Measurements from ENCODE around the gene KIF23.

KIF23 gene

DNA sequence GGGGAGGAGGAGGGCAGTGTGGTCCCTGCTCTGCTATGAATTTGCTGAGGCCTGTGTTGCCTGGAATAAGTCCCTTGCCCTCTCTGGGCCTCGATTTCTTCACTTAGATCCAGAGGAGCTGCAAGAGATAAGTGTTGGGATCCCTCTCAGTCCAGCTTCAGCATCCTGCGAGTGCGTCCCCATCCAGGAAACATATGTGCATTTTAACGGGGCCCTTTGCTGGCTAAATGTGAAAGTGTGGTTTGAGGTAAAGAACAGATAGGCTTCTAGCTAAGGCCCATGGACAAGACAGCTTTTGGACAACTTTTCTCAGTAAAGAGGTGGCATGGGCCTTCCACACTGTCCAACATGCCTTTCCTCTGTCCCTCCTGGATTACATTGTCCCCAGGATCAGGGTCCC is 64.9 kb downstream of the KIF23 start:
- H3K4me3 ChIP-seq (ENCODE audit: low read length) = no peak overlapping the region
- WGBS = 94% methylated on average over 4 of the region's 4 CpGs
- no peaks in the 10 kb centered on the region for H3K27me3 ChIP-seq (ENCODE audit: insufficient read depth, low read length)
- H3K9ac ChIP-seq (ENCODE audit: low read depth, low read length) = no peak overlapping the region
- no peak overlapping the region for H3K27ac ChIP-seq (ENCODE audit: low read depth, low read length)
- no peaks in the 10 kb centered on the region for H3K4me1 ChIP-seq (ENCODE audit: insufficient read depth, low read length)
- no peaks in the 10 kb centered on the region for H3K36me3 ChIP-seq (ENCODE audit: insufficient read depth, low read length)
- peaks cover 8% of the 10 kb centered on the region; the same call in 1 of the 2 replicates for H3K9me3 ChIP-seq (ENCODE audit: insufficient read depth, low read depth, low read length)

DNA sequence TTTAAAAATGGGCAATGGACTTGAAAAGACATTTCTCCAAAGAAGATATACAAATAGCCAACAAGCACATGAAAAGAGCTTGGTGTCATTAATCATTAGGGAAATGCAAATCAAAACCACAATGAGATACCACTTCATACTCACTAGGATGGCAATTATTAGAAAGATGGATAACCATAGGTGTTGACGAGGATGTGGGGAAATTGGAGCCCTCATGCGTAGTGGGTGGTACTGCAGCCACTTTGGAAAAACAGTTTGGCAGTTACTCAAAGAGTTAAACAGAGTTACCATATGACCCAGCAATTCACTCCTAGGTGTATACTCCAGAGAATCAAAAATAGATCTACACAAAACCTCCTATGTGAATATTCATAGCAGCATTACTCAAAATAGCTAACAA is 65.8 kb downstream of the KIF23 start:
- Histone ChIP-seq H3K9ac (ENCODE audit: low read depth, low read length) (no peak overlapping the region), H3K27ac (ENCODE audit: low read depth, low read length) (no peak overlapping the region), H3K9me3 (ENCODE audit: insufficient read depth, low read depth, low read length) (peaks cover 8% of the 10 kb centered on the region; the same call in 1 of the 2 replicates), H3K4me3 (ENCODE audit: low read length) (no peak overlapping the region), H3K27me3 (ENCODE audit: insufficient read depth, low read length) (no peaks in the 10 kb centered on the region), H3K4me1 (ENCODE audit: insufficient read depth, low read length) (no peaks in the 10 kb centered on the region), H3K36me3 (ENCODE audit: insufficient read depth, low read length) (no peaks in the 10 kb centered on the region)
- 92% methylated on average over 2 of the region's 2 CpGs for WGBS

DNA sequence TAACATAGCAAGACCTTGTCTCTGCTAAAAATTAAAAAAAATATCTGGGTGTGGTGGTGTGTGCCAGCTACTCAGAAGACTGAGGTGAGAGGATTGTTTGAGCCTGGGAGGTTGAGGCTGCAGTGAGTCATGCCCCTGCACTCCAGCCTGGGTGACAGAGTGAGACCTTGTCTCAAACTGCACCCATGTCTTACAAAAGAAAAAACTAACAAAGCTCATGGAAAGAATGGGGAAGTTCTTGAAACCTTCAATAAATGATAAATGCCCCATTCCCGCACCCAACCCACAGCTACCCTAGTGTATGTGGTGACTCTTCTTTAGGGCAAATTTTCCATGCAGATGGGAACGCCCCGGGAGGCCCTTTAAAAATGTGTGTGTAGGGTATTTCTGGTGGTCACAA is 66.8 kb downstream of the KIF23 start:
- no peaks in the 10 kb centered on the region for H3K36me3 ChIP-seq (ENCODE audit: insufficient read depth, low read length)
- H3K27me3 ChIP-seq (ENCODE audit: insufficient read depth, low read length) = no peaks in the 10 kb centered on the region
- WGBS = 88% methylated on average over 2 of the region's 3 CpGs
- H3K4me3 ChIP-seq (ENCODE audit: low read length) = no peak overlapping the region
- H3K9ac ChIP-seq (ENCODE audit: low read depth, low read length) = no peak overlapping the region
- peaks cover 11% of the 10 kb centered on the region; the same call in 1 of the 2 replicates for H3K9me3 ChIP-seq (ENCODE audit: insufficient read depth, low read depth, low read length)
- H3K4me1 ChIP-seq (ENCODE audit: insufficient read depth, low read length) = no peaks in the 10 kb centered on the region
- no peak overlapping the region for H3K27ac ChIP-seq (ENCODE audit: low read depth, low read length)

DNA sequence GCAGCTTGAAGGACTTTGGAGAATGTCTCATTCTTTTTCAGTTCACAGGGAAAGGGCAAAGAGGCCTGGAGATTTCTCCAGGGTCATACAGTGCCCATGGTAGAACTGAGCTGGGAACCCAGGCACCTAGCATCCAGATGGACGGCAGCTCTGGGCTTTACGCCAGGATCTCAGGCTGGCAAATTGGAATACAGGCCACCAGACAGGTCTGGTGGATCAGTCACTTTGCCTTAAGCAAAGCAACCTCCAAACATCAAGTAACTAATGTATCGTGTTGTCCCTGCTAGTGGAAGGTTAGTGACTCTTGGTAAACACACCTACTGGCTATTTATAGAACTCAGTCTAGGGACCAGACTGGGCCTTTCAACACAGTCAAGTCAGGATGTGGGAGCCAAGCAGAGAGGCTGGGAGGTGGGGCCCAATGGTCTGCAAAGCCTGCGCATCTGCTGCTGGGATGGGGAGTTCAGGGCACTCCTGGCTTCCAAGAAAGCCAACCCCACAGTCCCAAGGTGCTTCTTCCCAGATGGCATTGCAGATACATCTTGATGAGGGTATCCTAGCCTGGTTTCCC is 68.6 kb downstream of the KIF23 start:
- Histone ChIP-seq H3K4me3 (ENCODE audit: low read length) (no peak overlapping the region), H3K9ac (ENCODE audit: low read depth, low read length) (no peak overlapping the region), H3K36me3 (ENCODE audit: insufficient read depth, low read length) (no peaks in the 10 kb centered on the region), H3K27me3 (ENCODE audit: insufficient read depth, low read length) (no peaks in the 10 kb centered on the region), H3K4me1 (ENCODE audit: insufficient read depth, low read length) (no peaks in the 10 kb centered on the region), H3K9me3 (ENCODE audit: insufficient read depth, low read depth, low read length) (peaks cover 11% of the 10 kb centered on the region; the same call in 1 of the 2 replicates), H3K27ac (ENCODE audit: low read depth, low read length) (no peak overlapping the region)
- 95% methylated on average over 4 of the region's 4 CpGs for WGBS

DNA sequence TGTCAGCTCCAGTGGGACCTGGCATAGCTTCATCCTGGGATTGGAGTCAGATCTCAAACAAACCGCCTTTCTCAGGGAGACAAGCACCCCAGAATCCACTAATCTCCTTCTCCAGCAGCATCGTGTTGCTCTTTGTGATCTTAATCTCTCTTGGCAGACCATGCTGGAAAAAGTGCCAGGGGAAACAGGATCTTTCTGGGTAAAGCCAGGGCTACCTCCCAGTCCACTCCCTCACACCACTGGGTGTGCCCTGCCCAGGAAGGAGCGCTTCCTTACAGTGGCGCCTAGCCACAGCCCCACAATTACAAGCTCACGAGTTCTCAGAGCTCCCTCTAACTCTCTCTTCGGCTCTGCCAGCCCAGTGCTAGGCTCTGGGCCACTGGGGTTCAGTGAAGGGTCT is 70.7 kb downstream of the KIF23 start:
- Histone ChIP-seq H3K27me3 (ENCODE audit: insufficient read depth, low read length) (no peaks in the 10 kb centered on the region), H3K27ac (ENCODE audit: low read depth, low read length) (no peak overlapping the region), H3K4me1 (ENCODE audit: insufficient read depth, low read length) (no peaks in the 10 kb centered on the region), H3K9me3 (ENCODE audit: insufficient read depth, low read depth, low read length) (peaks cover 10% of the 10 kb centered on the region; the same call in 1 of the 2 replicates), H3K9ac (ENCODE audit: low read depth, low read length) (no peak overlapping the region), H3K36me3 (ENCODE audit: insufficient read depth, low read length) (no peaks in the 10 kb centered on the region), H3K4me3 (ENCODE audit: low read length) (no peak overlapping the region)
- 91% methylated on average over 6 of the region's 6 CpGs for WGBS

DNA sequence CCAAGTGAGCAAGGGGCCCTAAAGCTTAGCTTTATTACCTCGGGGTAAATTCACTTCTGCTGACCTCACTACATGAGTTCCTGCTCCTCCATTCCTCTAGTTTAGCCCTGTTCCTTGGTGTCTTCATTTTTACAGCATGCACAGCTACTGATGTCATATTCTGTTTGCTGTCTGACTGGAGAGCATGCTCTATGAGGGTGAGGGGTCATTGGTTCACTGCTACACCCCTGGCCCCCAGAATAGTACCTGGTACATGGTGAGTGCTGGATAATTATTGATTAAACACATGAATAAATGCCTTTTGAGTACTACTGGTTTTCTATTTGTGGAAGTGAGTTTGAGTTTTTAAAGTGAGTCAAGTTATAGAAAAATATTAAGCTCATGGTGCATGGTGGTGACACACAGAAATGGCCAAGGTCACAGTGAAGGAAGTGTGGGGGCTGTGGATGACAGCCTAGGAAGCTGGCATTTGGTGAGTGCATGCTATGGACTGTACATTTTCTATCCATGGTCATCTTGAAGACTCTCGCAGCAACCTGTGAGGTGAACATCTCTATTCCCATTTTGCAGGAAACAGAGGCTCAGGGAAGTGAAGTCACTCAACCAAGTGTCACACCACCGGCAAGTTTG is 72.4 kb downstream of the KIF23 start:
- Histone ChIP-seq H3K27me3 (ENCODE audit: insufficient read depth, low read length) (no peaks in the 10 kb centered on the region), H3K27ac (ENCODE audit: low read depth, low read length) (no peak overlapping the region), H3K36me3 (ENCODE audit: insufficient read depth, low read length) (no peaks in the 10 kb centered on the region), H3K4me3 (ENCODE audit: low read length) (no peak overlapping the region), H3K9me3 (ENCODE audit: insufficient read depth, low read depth, low read length) (peaks cover 6% of the 10 kb centered on the region; the same call in 1 of the 2 replicates), H3K4me1 (ENCODE audit: insufficient read depth, low read length) (no peaks in the 10 kb centered on the region), H3K9ac (ENCODE audit: low read depth, low read length) (no peak overlapping the region)
- 90% methylated on average over 3 of the region's 3 CpGs for WGBS

DNA sequence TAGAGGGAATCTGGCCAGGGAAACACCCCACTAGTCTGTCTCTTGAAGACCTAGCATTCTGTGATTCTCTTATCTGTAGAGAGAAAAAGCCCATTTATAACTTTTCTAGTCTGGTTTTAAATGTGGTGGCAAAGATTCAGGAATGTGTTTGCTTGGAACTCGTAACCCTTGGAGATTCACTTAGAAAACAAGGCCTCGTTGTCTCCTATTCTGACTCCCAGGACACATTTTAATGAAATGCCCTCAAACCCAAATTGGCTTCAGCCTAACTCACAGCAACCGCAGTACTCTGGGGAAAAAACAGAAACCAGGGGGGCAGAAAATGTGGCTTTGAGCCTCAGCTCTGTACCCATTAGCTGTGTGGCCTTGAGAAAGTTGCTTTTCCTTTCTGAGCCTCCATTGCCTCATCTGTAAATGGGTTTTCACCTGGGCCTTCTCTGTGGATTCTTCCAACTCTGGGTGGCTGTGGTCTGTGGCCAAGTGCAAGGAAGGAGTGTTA is 75.0 kb downstream of the KIF23 start:
- no peaks in the 10 kb centered on the region for H3K36me3 ChIP-seq (ENCODE audit: insufficient read depth, low read length)
- H3K4me1 ChIP-seq (ENCODE audit: insufficient read depth, low read length) = no peaks in the 10 kb centered on the region
- H3K4me3 ChIP-seq (ENCODE audit: low read length) = no peak overlapping the region
- no peaks in the 10 kb centered on the region for H3K27me3 ChIP-seq (ENCODE audit: insufficient read depth, low read length)
- H3K9me3 ChIP-seq (ENCODE audit: insufficient read depth, low read depth, low read length) = peaks cover 8% of the 10 kb centered on the region; the same call in 1 of the 2 replicates
- H3K27ac ChIP-seq (ENCODE audit: low read depth, low read length) = no peak overlapping the region
- H3K9ac ChIP-seq (ENCODE audit: low read depth, low read length) = no peak overlapping the region
- 87% methylated on average over 3 of the region's 3 CpGs for WGBS

DNA sequence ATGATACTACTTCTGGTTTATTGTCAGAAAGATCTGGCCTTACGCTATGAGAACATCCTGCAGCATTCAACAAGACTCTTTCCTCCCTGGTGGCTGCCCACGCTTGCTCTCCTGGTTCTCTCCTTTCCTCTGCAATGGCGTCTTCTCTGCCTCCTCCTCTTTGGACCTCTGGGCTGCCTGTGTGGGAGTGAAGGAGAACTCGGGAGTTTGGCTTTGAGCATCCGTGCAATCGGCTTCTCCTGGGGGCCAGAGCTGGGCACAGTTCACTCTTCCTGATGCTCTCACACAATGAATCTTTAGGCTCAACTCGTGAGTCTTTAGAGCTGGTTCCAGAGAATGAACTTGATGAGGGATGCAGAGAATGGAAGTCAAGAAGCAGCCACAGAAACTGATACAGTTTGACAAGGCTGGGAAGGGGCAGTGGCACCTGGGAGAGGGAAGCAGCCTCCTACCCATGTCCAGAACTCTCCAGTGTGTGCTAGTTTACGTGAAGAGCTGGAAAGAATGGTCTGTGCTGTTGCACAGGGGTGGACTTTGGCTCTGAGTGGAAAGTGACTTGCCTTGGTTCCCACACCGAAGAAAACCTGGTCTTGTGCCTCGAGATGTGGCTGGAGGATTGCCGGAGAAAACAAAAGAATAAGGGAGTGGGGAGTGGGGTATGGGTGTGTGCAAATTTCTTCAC is 76.3 kb downstream of the KIF23 start:
- no peak overlapping the region for H3K9ac ChIP-seq (ENCODE audit: low read depth, low read length)
- peaks cover 4% of the 10 kb centered on the region; the same call in 1 of the 2 replicates for H3K9me3 ChIP-seq (ENCODE audit: insufficient read depth, low read depth, low read length)
- H3K27ac ChIP-seq (ENCODE audit: low read depth, low read length) = no peak overlapping the region
- H3K4me1 ChIP-seq (ENCODE audit: insufficient read depth, low read length) = no peaks in the 10 kb centered on the region
- H3K36me3 ChIP-seq (ENCODE audit: insufficient read depth, low read length) = no peaks in the 10 kb centered on the region
- H3K27me3 ChIP-seq (ENCODE audit: insufficient read depth, low read length) = no peaks in the 10 kb centered on the region
- WGBS = 86% methylated on average over 11 of the region's 11 CpGs
- H3K4me3 ChIP-seq (ENCODE audit: low read length) = no peak overlapping the region

DNA sequence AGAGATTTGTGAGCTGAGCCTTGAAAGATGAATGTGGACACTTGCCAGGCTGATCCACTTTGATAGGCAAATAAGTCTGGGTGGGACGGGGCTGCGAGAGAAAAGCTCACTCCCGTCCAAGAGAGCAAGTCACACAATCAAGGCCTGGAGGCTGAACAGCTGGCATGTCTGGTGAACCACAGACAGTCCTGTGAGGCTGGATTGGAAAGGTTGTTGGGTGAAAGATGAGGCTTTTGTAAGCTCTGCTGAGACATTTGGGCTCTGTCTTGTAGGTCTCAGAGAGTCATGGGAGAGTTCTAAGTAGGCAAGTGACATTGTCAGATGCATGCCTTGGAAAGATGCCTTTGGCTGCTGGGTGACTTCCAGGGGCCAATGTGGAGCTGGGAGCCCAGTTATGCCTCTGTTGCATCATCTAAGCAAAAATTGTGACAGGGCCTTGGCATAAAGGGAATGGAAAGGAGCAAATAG is 76.9 kb downstream of the KIF23 start:
- Histone ChIP-seq H3K27me3 (ENCODE audit: insufficient read depth, low read length) (no peaks in the 10 kb centered on the region), H3K9me3 (ENCODE audit: insufficient read depth, low read depth, low read length) (peaks cover 4% of the 10 kb centered on the region; the same call in 1 of the 2 replicates), H3K27ac (ENCODE audit: low read depth, low read length) (no peak overlapping the region), H3K4me3 (ENCODE audit: low read length) (no peak overlapping the region), H3K4me1 (ENCODE audit: insufficient read depth, low read length) (no peaks in the 10 kb centered on the region), H3K36me3 (ENCODE audit: insufficient read depth, low read length) (no peaks in the 10 kb centered on the region), H3K9ac (ENCODE audit: low read depth, low read length) (no peak overlapping the region)
- WGBS = 93% methylated on average over 3 of the region's 3 CpGs

DNA sequence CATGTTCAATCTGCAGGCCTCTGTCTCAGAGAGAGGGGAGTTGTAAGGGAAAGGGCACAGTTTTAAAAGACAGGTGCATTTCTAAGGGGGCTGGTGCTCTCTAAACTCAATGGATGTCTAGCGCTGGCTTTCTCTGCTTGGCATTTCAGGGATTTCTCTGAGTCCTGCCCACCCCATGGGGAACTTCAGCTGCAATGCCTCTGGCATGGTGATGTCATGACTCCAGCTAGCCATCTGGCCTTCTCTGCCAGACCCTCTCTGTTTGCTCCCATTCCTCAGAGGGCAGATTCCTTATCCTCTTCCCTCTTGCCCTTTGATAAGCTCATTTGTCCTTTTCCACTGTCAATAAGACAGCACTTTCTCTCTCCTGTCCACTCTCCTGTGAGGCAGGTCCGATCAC is 79.3 kb downstream of the KIF23 start:
- H3K27me3 ChIP-seq (ENCODE audit: insufficient read depth, low read length) = no peaks in the 10 kb centered on the region
- 93% methylated on average over 2 of the region's 2 CpGs for WGBS
- no peak overlapping the region for H3K9ac ChIP-seq (ENCODE audit: low read depth, low read length)
- H3K27ac ChIP-seq (ENCODE audit: low read depth, low read length) = no peak overlapping the region
- no peaks in the 10 kb centered on the region for H3K36me3 ChIP-seq (ENCODE audit: insufficient read depth, low read length)
- peaks cover 4% of the 10 kb centered on the region; the same call in 1 of the 2 replicates for H3K9me3 ChIP-seq (ENCODE audit: insufficient read depth, low read depth, low read length)
- no peak overlapping the region for H3K4me3 ChIP-seq (ENCODE audit: low read length)
- H3K4me1 ChIP-seq (ENCODE audit: insufficient read depth, low read length) = peaks cover 3% of the 10 kb centered on the region; the same call in 1 of the 2 replicates

DNA sequence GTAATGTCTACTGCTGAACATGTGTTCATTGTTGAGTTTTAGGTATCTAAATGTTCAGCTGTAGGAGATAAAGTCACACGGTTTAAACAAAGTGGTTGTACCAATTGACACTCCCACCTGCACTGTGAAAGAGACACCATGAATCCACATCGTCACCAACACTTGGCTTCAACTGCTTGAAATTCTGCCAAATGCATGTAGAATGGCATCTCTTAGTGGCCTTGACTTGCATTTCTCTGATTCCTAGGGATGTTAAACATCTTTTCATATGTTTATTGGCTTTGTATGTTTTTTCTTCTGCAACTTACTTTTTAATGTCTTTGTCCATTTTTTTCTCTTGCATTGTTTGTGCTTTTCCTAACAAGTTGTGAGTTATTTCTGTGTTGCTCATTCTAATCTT is 81.9 kb downstream of the KIF23 start:
- 84% methylated on average over 2 of the region's 2 CpGs for WGBS
- Histone ChIP-seq H3K27ac (ENCODE audit: low read depth, low read length) (no peak overlapping the region), H3K4me3 (ENCODE audit: low read length) (no peak overlapping the region), H3K9me3 (ENCODE audit: insufficient read depth, low read depth, low read length) (peaks cover 4% of the 10 kb centered on the region; the same call in 1 of the 2 replicates), H3K27me3 (ENCODE audit: insufficient read depth, low read length) (no peaks in the 10 kb centered on the region), H3K36me3 (ENCODE audit: insufficient read depth, low read length) (no peaks in the 10 kb centered on the region), H3K4me1 (ENCODE audit: insufficient read depth, low read length) (peaks cover 8% of the 10 kb centered on the region; the same call in 1 of the 2 replicates), H3K9ac (ENCODE audit: low read depth, low read length) (no peak overlapping the region)
